WTC11 (cell line): Measurements from ENCODE around the gene IRS2. TPM values are rescaled to one million over a fixed set of nuclear protein-coding genes. Genes with fewer than 3 reads are reported as not detected.

ENCODE experiments used
- ATAC-seq: fragments of 200-7000 bp; cut with Tn5 transposase; 2 replicates; pipeline ENCODE4 v1.10.0; 2021; ENCODE audit warnings: mild to moderate bottlenecking, moderate library complexity
- CTCF ChIA-PET: fragments of 300-600 bp; sonication (Branson Sonifier 250); formaldehyde crosslinking; loops from one replicate; lab custom pipeline; 2021; ENCODE audit warnings: antibody characterized with exemption; lab: Charles Lee
- POLR2A ChIA-PET: fragments of 350-600 bp; sonication (Branson Sonifier 250); formaldehyde crosslinking; loops from one replicate; lab custom pipeline; 2021; ENCODE audit warnings: antibody characterized with exemption; lab: Charles Lee
- DNase-seq: peaks from one replicate; pipeline ENCODE4 v3.0.0; 2021; ENCODE audit warnings: low spot score
- H3K27ac Mint-ChIP-seq: 2 replicates; pipeline ENCODE4 v1.8.0; 2021; ENCODE audit warnings: mixed read lengths
- H3K27me3 Mint-ChIP-seq: 2 replicates; pipeline ENCODE4 v1.8.0; 2021; ENCODE audit warnings: low read depth, mild to moderate bottlenecking, moderate library complexity, mixed read lengths
- H3K36me3 Mint-ChIP-seq: 2 replicates; pipeline ENCODE4 v1.8.0; 2021; ENCODE audit warnings: mixed read lengths
- H3K4me1 Mint-ChIP-seq: 2 replicates; pipeline ENCODE4 v1.8.0; 2022; ENCODE audit warnings: mixed read lengths
- H3K4me3 Mint-ChIP-seq: 2 replicates; pipeline ENCODE4 v1.8.0; 2021; ENCODE audit warnings: mild to moderate bottlenecking, moderate library complexity, mixed read lengths
- H3K9me3 Mint-ChIP-seq: 2 replicates; pipeline ENCODE4 v1.8.0; 2021; ENCODE audit warnings: mixed read lengths
- AR ChIP-seq: fragments of 250-450 bp; sonication (Bioruptor Pico); IDR thresholded peaks from 2 replicates; pipeline ENCODE4 v1.9.0; 2021; ENCODE audit warnings: mild to moderate bottlenecking
- ATF1 ChIP-seq: sonication (generic); formaldehyde crosslinking; IDR thresholded peaks from 2 replicates; pipeline ENCODE4 v1.8.1; 2023; ENCODE audit warnings: mild to moderate bottlenecking, moderate library complexity, missing genetic modification reagents
- CREB1 ChIP-seq: sonication (generic); formaldehyde crosslinking; IDR thresholded peaks from 2 replicates; pipeline ENCODE4 v1.8.0; 2023; ENCODE audit warnings: mild to moderate bottlenecking, missing genetic modification reagents
- ESRRA ChIP-seq: sonication (generic); formaldehyde crosslinking; IDR thresholded peaks from 2 replicates; pipeline ENCODE4 v1.8.1; 2022; ENCODE audit warnings: mild to moderate bottlenecking, missing genetic modification reagents, borderline replicate concordance
- FOXJ3 ChIP-seq: sonication (generic); formaldehyde crosslinking; IDR thresholded peaks from 2 replicates; pipeline ENCODE4 v1.9.0; 2021; ENCODE audit warnings: missing genetic modification reagents, mild to moderate bottlenecking, borderline replicate concordance
- GABPB1 ChIP-seq: sonication (generic); formaldehyde crosslinking; IDR thresholded peaks from 2 replicates; pipeline ENCODE4 v1.8.1; 2023; ENCODE audit warnings: mild to moderate bottlenecking, missing genetic modification reagents
- HMGA2 ChIP-seq: fragments of 250-450 bp; sonication (Bioruptor Pico); IDR thresholded peaks from 2 replicates; pipeline ENCODE4 v1.4.0; 2021; ENCODE audit warnings: mild to moderate bottlenecking, moderate library complexity
- IRF1 ChIP-seq: sonication (generic); formaldehyde crosslinking; IDR thresholded peaks from 2 replicates; pipeline ENCODE4 v1.8.0; 2023; ENCODE audit warnings: missing genetic modification reagents
- JAZF1 ChIP-seq: fragments of 250-450 bp; sonication (Bioruptor Pico); IDR thresholded peaks from 2 replicates; pipeline ENCODE4 v1.9.0; 2021; ENCODE audit warnings: moderate library complexity, mild to moderate bottlenecking, inconsistent platforms
- KAT7 ChIP-seq: sonication (generic); formaldehyde crosslinking; IDR thresholded peaks from 2 replicates; pipeline ENCODE4 v1.8.1; 2023; ENCODE audit warnings: missing genetic modification reagents, mild to moderate bottlenecking, borderline replicate concordance
- MXD4 ChIP-seq: fragments of 250-450 bp; sonication (Bioruptor Pico); IDR thresholded peaks from 2 replicates; pipeline ENCODE4 v1.8.0; 2021; ENCODE audit warnings: mild to moderate bottlenecking, moderate library complexity, borderline replicate concordance
- NR2C2 ChIP-seq: sonication (generic); formaldehyde crosslinking; IDR thresholded peaks from 2 replicates; pipeline ENCODE4 v1.8.0; 2022; ENCODE audit warnings: mild to moderate bottlenecking, missing genetic modification reagents
- PRRX2 ChIP-seq: fragments of 250-450 bp; sonication (Bioruptor Pico); IDR thresholded peaks from 2 replicates; pipeline ENCODE4 v1.8.0; 2021; ENCODE audit warnings: mild to moderate bottlenecking
- RELA ChIP-seq: sonication (generic); formaldehyde crosslinking; IDR thresholded peaks from 2 replicates; pipeline ENCODE4 v1.8.1; 2022; ENCODE audit warnings: missing genetic modification reagents, mild to moderate bottlenecking, borderline replicate concordance
- SOX15 ChIP-seq: fragments of 250-450 bp; sonication (Bioruptor Pico); IDR thresholded peaks from 2 replicates; pipeline ENCODE4 v1.9.0; 2021; ENCODE audit warnings: mild to moderate bottlenecking
- SP1 ChIP-seq: sonication (generic); formaldehyde crosslinking; conservative IDR thresholded peaks from 2 replicates; pipeline ENCODE4 v1.8.1; 2022; ENCODE audit warnings: missing genetic modification reagents
- TEAD1 ChIP-seq: sonication (generic); formaldehyde crosslinking; IDR thresholded peaks from 2 replicates; pipeline ENCODE4 v1.8.0; 2022; ENCODE audit warnings: mild to moderate bottlenecking, missing genetic modification reagents
- TEAD4 ChIP-seq: sonication (generic); formaldehyde crosslinking; IDR thresholded peaks from 2 replicates; pipeline ENCODE4 v1.8.0; 2022; ENCODE audit warnings: mild to moderate bottlenecking, missing genetic modification reagents
- ZNF219 ChIP-seq: sonication (generic); formaldehyde crosslinking; IDR thresholded peaks from 2 replicates; pipeline ENCODE4 v1.8.0; 2023; ENCODE audit warnings: missing genetic modification reagents, mild to moderate bottlenecking, borderline replicate concordance
- ZNF263 ChIP-seq: sonication (generic); formaldehyde crosslinking; IDR thresholded peaks from 2 replicates; pipeline ENCODE4 v1.8.1; 2022; ENCODE audit warnings: low read depth, mild to moderate bottlenecking, moderate library complexity, missing genetic modification reagents
- ZNF423 ChIP-seq: fragments of 250-450 bp; sonication (Bioruptor Pico); IDR thresholded peaks from 2 replicates; pipeline ENCODE4 v2.1.2; 2022; ENCODE audit warnings: mild to moderate bottlenecking, moderate library complexity
- ZNF671 ChIP-seq: fragments of 250-450 bp; sonication (Bioruptor Pico); IDR thresholded peaks from 2 replicates; pipeline ENCODE4 v1.8.0; 2021; ENCODE audit warnings: mild to moderate bottlenecking
- total RNA-seq: library from RNA; stranded (reverse); gene quantifications from 3 replicates; pipeline ENCODE4 v1.2.3, GENCODE V29; 2021
- TF ChIP-seq, protein P1 (sequence below): sonication (generic); formaldehyde crosslinking; IDR thresholded peaks from 2 replicates; pipeline ENCODE4 v1.8.0; 2023; ENCODE audit warnings: missing genetic modification reagents, mild to moderate bottlenecking, borderline replicate concordance
- TF ChIP-seq, protein P2 (sequence below): sonication (generic); formaldehyde crosslinking; IDR thresholded peaks from 2 replicates; pipeline ENCODE4 v1.8.1; 2022; ENCODE audit warnings: missing genetic modification reagents, borderline replicate concordance
- TF ChIP-seq, protein P3 (sequence below): sonication (generic); formaldehyde crosslinking; IDR thresholded peaks from 2 replicates; pipeline ENCODE4 v1.8.1; 2023; ENCODE audit warnings: mild to moderate bottlenecking, missing genetic modification reagents, moderate library complexity

Gene IRS2
- total RNA-seq, 1 experiment from 2014 or later, result 20.5 TPM

- DNase-seq (no peak), ATAC-seq (no peak)
- Mint-ChIP-seq H3K9me3 (no peaks in the 10 kb centered on the region), H3K4me3 (no peak overlapping the region), H3K36me3 (peaks cover 12% of the 10 kb centered on the region), H3K27me3 (no peaks in the 10 kb centered on the region), H3K27ac (no peak overlapping the region), H3K4me1 (peaks cover 52% of the 10 kb centered on the region)
- TF ChIP-seq FOXJ3 (CRISPR knock-in tag) (no peak), ZNF219 (CRISPR knock-in tag) (no peak), NR2C2 (CRISPR knock-in tag) (no peak), MXD4 (CRISPR knock-in tag) (no peak), SOX15 (CRISPR knock-in tag) (no peak), JAZF1 (CRISPR knock-in tag) (no peak), PRRX2 (CRISPR knock-in tag) (no peak), TEAD4 (CRISPR knock-in tag) (no peak), ZNF263 (no peak)
- ChIA-PET POLR2A (no interaction called here), CTCF (no interaction called here)
These were observed 18.2 kb downstream of the IRS2 start for GRCh38 chr13:109768176-109768575.

GRCh38 chr13:109767023-109767422 is 19.4 kb downstream of the IRS2 start:
- TF ChIP-seq ZNF423 (CRISPR knock-in tag) (no peak), HMGA2 (CRISPR knock-in tag) (no peak), PRRX2 (CRISPR knock-in tag) (no peak), GABPB1 (CRISPR knock-in tag) (no peak), TEAD1 (CRISPR knock-in tag) (no peak), SP1 (CRISPR knock-in tag) (no peak), ATF1 (CRISPR knock-in tag) (no peak), IRF1 (CRISPR knock-in tag) (no peak), RELA (CRISPR knock-in tag) (no peak), ZNF671 (CRISPR knock-in tag) (no peak), KAT7 (CRISPR knock-in tag) (no peak), CREB1 (no peak), ESRRA (CRISPR knock-in tag) (no peak), AR (CRISPR knock-in tag) (no peak)
- TF ChIP-seq, protein P1, sequence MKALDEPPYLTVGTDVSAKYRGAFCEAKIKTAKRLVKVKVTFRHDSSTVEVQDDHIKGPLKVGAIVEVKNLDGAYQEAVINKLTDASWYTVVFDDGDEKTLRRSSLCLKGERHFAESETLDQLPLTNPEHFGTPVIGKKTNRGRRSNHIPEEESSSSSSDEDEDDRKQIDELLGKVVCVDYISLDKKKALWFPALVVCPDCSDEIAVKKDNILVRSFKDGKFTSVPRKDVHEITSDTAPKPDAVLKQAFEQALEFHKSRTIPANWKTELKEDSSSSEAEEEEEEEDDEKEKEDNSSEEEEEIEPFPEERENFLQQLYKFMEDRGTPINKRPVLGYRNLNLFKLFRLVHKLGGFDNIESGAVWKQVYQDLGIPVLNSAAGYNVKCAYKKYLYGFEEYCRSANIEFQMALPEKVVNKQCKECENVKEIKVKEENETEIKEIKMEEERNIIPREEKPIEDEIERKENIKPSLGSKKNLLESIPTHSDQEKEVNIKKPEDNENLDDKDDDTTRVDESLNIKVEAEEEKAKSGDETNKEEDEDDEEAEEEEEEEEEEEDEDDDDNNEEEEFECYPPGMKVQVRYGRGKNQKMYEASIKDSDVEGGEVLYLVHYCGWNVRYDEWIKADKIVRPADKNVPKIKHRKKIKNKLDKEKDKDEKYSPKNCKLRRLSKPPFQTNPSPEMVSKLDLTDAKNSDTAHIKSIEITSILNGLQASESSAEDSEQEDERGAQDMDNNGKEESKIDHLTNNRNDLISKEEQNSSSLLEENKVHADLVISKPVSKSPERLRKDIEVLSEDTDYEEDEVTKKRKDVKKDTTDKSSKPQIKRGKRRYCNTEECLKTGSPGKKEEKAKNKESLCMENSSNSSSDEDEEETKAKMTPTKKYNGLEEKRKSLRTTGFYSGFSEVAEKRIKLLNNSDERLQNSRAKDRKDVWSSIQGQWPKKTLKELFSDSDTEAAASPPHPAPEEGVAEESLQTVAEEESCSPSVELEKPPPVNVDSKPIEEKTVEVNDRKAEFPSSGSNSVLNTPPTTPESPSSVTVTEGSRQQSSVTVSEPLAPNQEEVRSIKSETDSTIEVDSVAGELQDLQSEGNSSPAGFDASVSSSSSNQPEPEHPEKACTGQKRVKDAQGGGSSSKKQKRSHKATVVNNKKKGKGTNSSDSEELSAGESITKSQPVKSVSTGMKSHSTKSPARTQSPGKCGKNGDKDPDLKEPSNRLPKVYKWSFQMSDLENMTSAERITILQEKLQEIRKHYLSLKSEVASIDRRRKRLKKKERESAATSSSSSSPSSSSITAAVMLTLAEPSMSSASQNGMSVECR (CRISPR knock-in tag), result no peak
- TF ChIP-seq, protein P2, sequence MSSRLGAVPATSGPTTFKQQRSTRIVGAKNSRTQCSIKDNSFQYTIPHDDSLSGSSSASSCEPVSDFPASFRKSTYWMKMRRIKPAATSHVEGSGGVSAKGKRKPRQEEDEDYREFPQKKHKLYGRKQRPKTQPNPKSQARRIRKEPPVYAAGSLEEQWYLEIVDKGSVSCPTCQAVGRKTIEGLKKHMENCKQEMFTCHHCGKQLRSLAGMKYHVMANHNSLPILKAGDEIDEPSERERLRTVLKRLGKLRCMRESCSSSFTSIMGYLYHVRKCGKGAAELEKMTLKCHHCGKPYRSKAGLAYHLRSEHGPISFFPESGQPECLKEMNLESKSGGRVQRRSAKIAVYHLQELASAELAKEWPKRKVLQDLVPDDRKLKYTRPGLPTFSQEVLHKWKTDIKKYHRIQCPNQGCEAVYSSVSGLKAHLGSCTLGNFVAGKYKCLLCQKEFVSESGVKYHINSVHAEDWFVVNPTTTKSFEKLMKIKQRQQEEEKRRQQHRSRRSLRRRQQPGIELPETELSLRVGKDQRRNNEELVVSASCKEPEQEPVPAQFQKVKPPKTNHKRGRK (CRISPR knock-in tag), result no peak
- TF ChIP-seq, protein P3, sequence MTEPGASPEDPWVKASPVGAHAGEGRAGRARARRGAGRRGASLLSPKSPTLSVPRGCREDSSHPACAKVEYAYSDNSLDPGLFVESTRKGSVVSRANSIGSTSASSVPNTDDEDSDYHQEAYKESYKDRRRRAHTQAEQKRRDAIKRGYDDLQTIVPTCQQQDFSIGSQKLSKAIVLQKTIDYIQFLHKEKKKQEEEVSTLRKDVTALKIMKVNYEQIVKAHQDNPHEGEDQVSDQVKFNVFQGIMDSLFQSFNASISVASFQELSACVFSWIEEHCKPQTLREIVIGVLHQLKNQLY (CRISPR knock-in tag), result no peak
- H3K4me3 Mint-ChIP-seq, result no peak overlapping the region
- no peaks in the 10 kb centered on the region for H3K27me3 Mint-ChIP-seq
- no peak for ATAC-seq
- ChIA-PET CTCF (interaction anchor here (0.6 to 0.7 kb wide), 2 partner anchors 31 to 613 kb away, joined by 3 to 4 read pairs; no protein-coding TSS in a partner anchor), POLR2A (no interaction called here)
- H3K4me1 Mint-ChIP-seq, result peaks cover 63% of the 10 kb centered on the region
- H3K9me3 Mint-ChIP-seq, result no peaks in the 10 kb centered on the region
- peaks cover 12% of the 10 kb centered on the region for H3K36me3 Mint-ChIP-seq
- no peak for DNase-seq
- H3K27ac Mint-ChIP-seq, result no peak overlapping the region
